Measurements from ENCODE around the gene KCTD2.

KCTD2 gene

GRCh38 chr17:75114552-75115314 lies 67.7 kb downstream of the KCTD2 start:
- Mint-ChIP-seq H3K36me3 (ENCODE audit: low read depth) (peaks cover 29% of the 10 kb centered on the region), H3K9me3 (no peaks in the 10 kb centered on the region), H3K4me1 (ENCODE audit: low read depth) (peaks cover 25% of the 10 kb centered on the region), H3K4me3 (peak overlapping the region; percentile 87), H3K27ac (peak overlapping the region; percentile 91), H3K27me3 (ENCODE audit: low read depth) (no peaks in the 10 kb centered on the region)
- DNase-seq (ENCODE audit: low spot score): no peak
